SK-N-SH treated with all-trans-retinoic acid at 6 μM for 48 hours (cell line): Measurements from ENCODE around the gene MAPK1IP1L.

ENCODE experiments used
- ATAC-seq: fragments of 200-7000 bp; cut with Tn5 transposase; 3 replicates; pipeline ENCODE4 v1.9.1; 2020; ENCODE audit warnings: mild to moderate bottlenecking, moderate library complexity
- ARNTL ChIP-seq: fragments of 450-650 bp; formaldehyde crosslinking; IDR thresholded peaks from 2 replicates; pipeline ENCODE4 v1.5.0; 2020; ENCODE audit warnings: low read depth, mild to moderate bottlenecking, moderate library complexity, borderline replicate concordance
- BACH2 ChIP-seq: fragments of 250-450 bp; sonication (Bioruptor Pico); IDR thresholded peaks from 2 replicates; pipeline ENCODE4 v1.9.0; 2021; ENCODE audit warnings: mild to moderate bottlenecking, borderline replicate concordance
- CREB5 ChIP-seq: fragments of 250-450 bp; sonication (Bioruptor Pico); IDR thresholded peaks from 2 replicates; pipeline ENCODE4 v1.5.1; 2020; ENCODE audit warnings: low read depth, mild to moderate bottlenecking, moderate library complexity
- CSDC2 ChIP-seq: fragments of 250-450 bp; sonication (Bioruptor Pico); IDR thresholded peaks from 2 replicates; pipeline ENCODE4 v1.5.0; 2020; ENCODE audit warnings: mild to moderate bottlenecking, moderate library complexity
- CSRNP3 ChIP-seq: fragments of 250-450 bp; sonication (Bioruptor Pico); IDR thresholded peaks from 2 replicates; pipeline ENCODE4 v1.5.1; 2021; ENCODE audit warnings: mild to moderate bottlenecking, moderate library complexity
- ESRRG ChIP-seq: fragments of 250-450 bp; sonication (Bioruptor Pico); IDR thresholded peaks from 2 replicates; pipeline ENCODE4 v1.6.1; 2021; ENCODE audit warnings: mild to moderate bottlenecking
- GLIS3 ChIP-seq: fragments of 250-450 bp; sonication (Bioruptor Pico); IDR thresholded peaks from 2 replicates; pipeline ENCODE4 v1.5.0; 2020; ENCODE audit warnings: mild to moderate bottlenecking, moderate library complexity
- ISL1 ChIP-seq: fragments of 250-450 bp; sonication (Bioruptor Pico); IDR thresholded peaks from 2 replicates; pipeline ENCODE4 v2.1.2; 2022; ENCODE audit warnings: mild to moderate bottlenecking, moderate library complexity
- OSR1 ChIP-seq: fragments of 250-450 bp; sonication (Bioruptor Pico); IDR thresholded peaks from 2 replicates; pipeline ENCODE4 v1.8.0; 2022; ENCODE audit warnings: moderate library complexity, mild to moderate bottlenecking, inconsistent platforms
- PATZ1 ChIP-seq: fragments of 250-450 bp; sonication (Bioruptor Pico); IDR thresholded peaks from 2 replicates; pipeline ENCODE4 v1.8.0; 2020; ENCODE audit warnings: mild to moderate bottlenecking, moderate library complexity, borderline replicate concordance
- POU6F1 ChIP-seq: fragments of 250-450 bp; sonication (Bioruptor Pico); IDR thresholded peaks from 2 replicates; pipeline ENCODE4 v1.8.0; 2021; ENCODE audit warnings: low read depth, mild to moderate bottlenecking, moderate library complexity, borderline replicate concordance
- PPARA ChIP-seq: fragments of 250-450 bp; sonication (Bioruptor Pico); IDR thresholded peaks from 2 replicates; pipeline ENCODE4 v1.5.0; 2020; ENCODE audit warnings: mild to moderate bottlenecking, borderline replicate concordance
- RARB ChIP-seq: fragments of 250-450 bp; sonication (Bioruptor Pico); IDR thresholded peaks from 2 replicates; pipeline ENCODE4 v1.8.0; 2021; ENCODE audit warnings: mild to moderate bottlenecking, moderate library complexity
- SNAI2 ChIP-seq: fragments of 250-450 bp; sonication (Bioruptor Pico); IDR thresholded peaks from 2 replicates; pipeline ENCODE4 v1.5.0; 2020; ENCODE audit warnings: mild to moderate bottlenecking, moderate library complexity
- TOX ChIP-seq: fragments of 250-450 bp; sonication (Bioruptor Pico); IDR thresholded peaks from 2 replicates; pipeline ENCODE4 v1.8.0; 2021; ENCODE audit warnings: mild to moderate bottlenecking, moderate library complexity, borderline replicate concordance
- TSHZ2 ChIP-seq: fragments of 250-450 bp; sonication (Bioruptor Pico); IDR thresholded peaks from 2 replicates; pipeline ENCODE4 v1.5.0; 2020; ENCODE audit warnings: mild to moderate bottlenecking, moderate library complexity
- ZC3H10 ChIP-seq: fragments of 250-450 bp; sonication (Bioruptor Pico); IDR thresholded peaks from 2 replicates; pipeline ENCODE4 v1.5.1; 2021; ENCODE audit warnings: mild to moderate bottlenecking, moderate library complexity
- ZFP3 ChIP-seq: fragments of 250-450 bp; sonication (Bioruptor Pico); IDR thresholded peaks from 2 replicates; pipeline ENCODE4 v1.5.0; 2020; ENCODE audit warnings: mild to moderate bottlenecking, moderate library complexity
- ZFP30 ChIP-seq: fragments of 450-650 bp; formaldehyde crosslinking; IDR thresholded peaks from 2 replicates; pipeline ENCODE4 v1.5.0; 2022; ENCODE audit warnings: mild to moderate bottlenecking, moderate library complexity
- ZNF565 ChIP-seq: fragments of 450-650 bp; formaldehyde crosslinking; conservative IDR thresholded peaks from 2 replicates; pipeline ENCODE4 v1.5.0; 2020; ENCODE audit warnings: low read depth, mild to moderate bottlenecking, moderate library complexity
- ZNF70 ChIP-seq: fragments of 450-650 bp; formaldehyde crosslinking; IDR thresholded peaks from 2 replicates; pipeline ENCODE4 v1.5.0; 2020; ENCODE audit warnings: mild to moderate bottlenecking, moderate library complexity
- ZNF8 ChIP-seq: fragments of 450-650 bp; formaldehyde crosslinking; IDR thresholded peaks from 2 replicates; pipeline ENCODE4 v1.5.0; 2020; ENCODE audit warnings: mild to moderate bottlenecking, moderate library complexity

Gene MAPK1IP1L

GRCh38 chr14:55094292-55095157 is 43.1 kb downstream of the MAPK1IP1L start:
- ATAC-seq, result no peak
- TF ChIP-seq ZNF70 (no peak), ZFP30 (CRISPR knock-in tag) (no peak), ZFP3 (CRISPR knock-in tag) (no peak), ISL1 (no peak), CSRNP3 (CRISPR knock-in tag) (no peak), SNAI2 (CRISPR knock-in tag) (no peak), PPARA (CRISPR knock-in tag) (no peak), BACH2 (CRISPR knock-in tag) (no peak), POU6F1 (CRISPR knock-in tag) (no peak), ESRRG (CRISPR knock-in tag) (no peak), OSR1 (CRISPR knock-in tag) (no peak), RARB (CRISPR knock-in tag) (no peak), ZNF8 (CRISPR knock-in tag) (no peak), GLIS3 (no peak), TOX (no peak), PATZ1 (CRISPR knock-in tag) (no peak), ARNTL (CRISPR knock-in tag) (no peak), ZNF565 (no peak), TSHZ2 (CRISPR knock-in tag) (no peak), CREB5 (CRISPR knock-in tag) (no peak)

- TF ChIP-seq ISL1, result no peak
- TF ChIP-seq ZNF70, result no peak
- TF ChIP-seq PPARA (CRISPR knock-in tag), result no peak
- TF ChIP-seq GLIS3, result no peak
- no peak for TF ChIP-seq OSR1 (CRISPR knock-in tag)
- no peak for TF ChIP-seq PATZ1 (CRISPR knock-in tag)
- no peak for TF ChIP-seq CSRNP3 (CRISPR knock-in tag)
- TF ChIP-seq ESRRG (CRISPR knock-in tag), result no peak
- no peak for TF ChIP-seq CSDC2 (CRISPR knock-in tag)
- no peak for TF ChIP-seq RARB (CRISPR knock-in tag)
- no peak for TF ChIP-seq ZFP3 (CRISPR knock-in tag)
- TF ChIP-seq ZC3H10, result no peak
- TF ChIP-seq ZFP30 (CRISPR knock-in tag), result no peak
- no peak for TF ChIP-seq TSHZ2 (CRISPR knock-in tag)
- ATAC-seq, result no peak
Measured at GRCh38 chr14:55097881-55098560, 46.6 kb downstream of the MAPK1IP1L start.
